ENCODE measurements around the gene BRD3OS.

DNA sequence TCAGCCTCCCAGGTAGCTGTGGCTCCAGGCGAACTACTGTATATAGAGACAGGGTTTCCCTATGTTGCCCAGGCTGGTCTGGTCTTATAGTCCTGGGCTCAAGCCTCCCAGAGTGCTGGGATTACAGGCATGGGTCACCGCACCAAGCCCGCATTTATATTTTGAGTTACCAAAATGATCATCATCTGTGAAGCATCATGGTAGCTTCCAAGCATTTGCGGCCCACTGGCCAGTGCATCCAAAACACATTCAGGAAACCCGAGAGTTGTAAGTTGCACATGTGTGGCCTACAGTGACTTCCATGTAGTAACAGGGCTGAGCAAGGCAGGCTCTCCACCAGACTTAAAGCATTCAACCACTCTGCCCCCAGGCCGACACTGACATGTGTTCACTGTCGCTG lies 2.3 kb downstream of the BRD3OS start:
- TF ChIP-seq CTCF (IDR thresholded peaks at IDR 0.05), result no peak
- no peak for TF ChIP-seq ZFX (IDR thresholded peaks at IDR 0.05; ENCODE audit: borderline replicate concordance)

Data from 22Rv1 (cell line).